Osteocyte (in vitro differentiated cells): ENCODE data around the gene DCLRE1B. TPM values are rescaled to one million over a fixed set of nuclear protein-coding genes. Genes with fewer than 3 reads are reported as not detected.

Experiments
- DNase-seq: peaks from one replicate; pipeline ENCODE4 v3.0.0; 2021; ENCODE audit warnings: mixed read lengths; ENCODE audit not compliant: unreplicated experiment; ENCODE audit errors: extremely low spot score
- H3K27ac Mint-ChIP-seq: one replicate; pipeline ENCODE4 v1.8.0; 2021; ENCODE audit warnings: mild to moderate bottlenecking, mixed read lengths; ENCODE audit not compliant: unreplicated experiment
- H3K27me3 Mint-ChIP-seq: one replicate; pipeline ENCODE4 v1.8.0; 2021; ENCODE audit warnings: mixed read lengths; ENCODE audit not compliant: unreplicated experiment
- H3K36me3 Mint-ChIP-seq: one replicate; pipeline ENCODE4 v1.8.0; 2021; ENCODE audit warnings: mixed read lengths; ENCODE audit not compliant: unreplicated experiment
- H3K4me1 Mint-ChIP-seq: one replicate; pipeline ENCODE4 v1.8.0; 2021; ENCODE audit warnings: mixed read lengths; ENCODE audit not compliant: unreplicated experiment
- H3K4me3 Mint-ChIP-seq: one replicate; pipeline ENCODE4 v1.8.0; 2021; ENCODE audit warnings: mild to moderate bottlenecking, moderate library complexity, mixed read lengths; ENCODE audit not compliant: unreplicated experiment
- H3K9me3 Mint-ChIP-seq: one replicate; pipeline ENCODE4 v1.8.0; 2021; ENCODE audit warnings: mixed read lengths; ENCODE audit not compliant: unreplicated experiment
- CTCF ChIP-seq: fragments of 200-600 bp; sonication (generic); IDR thresholded peaks from 2 replicates; pipeline ENCODE4 v1.5.0; 2021; ENCODE audit warnings: antibody characterized with exemption, mild to moderate bottlenecking, moderate library complexity
- total RNA-seq: library from RNA; stranded (reverse); gene quantifications from 2 replicates; pipeline ENCODE4 v1.2.1, GENCODE V29; 2021

DCLRE1B gene
- total RNA-seq, 1 donor from 2014 or later: 10.0 TPM

DNA sequence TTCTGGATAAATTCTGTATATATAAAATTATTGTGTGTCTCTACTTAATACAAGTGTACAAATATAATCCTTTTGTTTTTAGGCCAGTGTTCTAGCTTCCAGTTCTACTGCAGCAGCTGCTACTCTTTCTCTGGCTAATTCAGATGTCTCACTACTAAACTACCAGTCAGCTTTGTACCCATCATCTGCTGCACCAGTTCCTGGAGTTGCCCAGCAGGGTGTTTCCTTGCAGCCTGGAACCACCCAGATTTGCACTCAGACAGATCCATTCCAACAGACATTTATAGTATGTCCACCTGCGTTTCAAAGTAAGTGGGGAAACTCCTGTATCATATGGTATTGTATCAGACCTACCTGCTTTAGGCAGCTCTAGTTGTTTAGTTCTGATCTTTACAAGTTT lies 52.9 kb downstream of the DCLRE1B start:
- Mint-ChIP-seq H3K36me3 (peaks cover 49% of the 10 kb centered on the region), H3K4me1 (peaks cover 2% of the 10 kb centered on the region), H3K27ac (no peak overlapping the region), H3K4me3 (no peak overlapping the region), H3K9me3 (no peaks in the 10 kb centered on the region), H3K27me3 (no peaks in the 10 kb centered on the region)
- TF ChIP-seq CTCF: no peak
- DNase-seq: no peak

DNA sequence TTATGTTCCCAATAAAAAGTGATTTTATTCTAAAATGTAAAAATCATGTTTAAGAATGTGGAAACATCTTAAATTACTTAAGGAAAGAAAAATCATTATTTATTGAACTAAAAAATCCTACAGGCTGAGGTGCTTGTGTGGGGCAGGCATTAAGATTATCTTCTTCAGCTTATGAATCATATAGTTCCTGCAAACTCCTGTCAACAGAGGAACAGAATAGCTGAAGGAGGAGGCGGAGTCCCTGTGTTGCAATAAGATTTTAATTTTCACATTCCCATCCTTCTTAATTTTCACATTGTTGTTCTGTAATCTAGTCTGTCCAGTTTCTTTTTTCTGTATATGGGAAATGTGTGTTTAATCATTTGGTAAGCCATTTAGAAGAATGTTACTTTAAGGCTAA lies 53.6 kb downstream of the DCLRE1B start:
- DNase-seq: no peak
- H3K4me3 Mint-ChIP-seq: no peak overlapping the region
- peaks cover 2% of the 10 kb centered on the region for H3K4me1 Mint-ChIP-seq

DNA sequence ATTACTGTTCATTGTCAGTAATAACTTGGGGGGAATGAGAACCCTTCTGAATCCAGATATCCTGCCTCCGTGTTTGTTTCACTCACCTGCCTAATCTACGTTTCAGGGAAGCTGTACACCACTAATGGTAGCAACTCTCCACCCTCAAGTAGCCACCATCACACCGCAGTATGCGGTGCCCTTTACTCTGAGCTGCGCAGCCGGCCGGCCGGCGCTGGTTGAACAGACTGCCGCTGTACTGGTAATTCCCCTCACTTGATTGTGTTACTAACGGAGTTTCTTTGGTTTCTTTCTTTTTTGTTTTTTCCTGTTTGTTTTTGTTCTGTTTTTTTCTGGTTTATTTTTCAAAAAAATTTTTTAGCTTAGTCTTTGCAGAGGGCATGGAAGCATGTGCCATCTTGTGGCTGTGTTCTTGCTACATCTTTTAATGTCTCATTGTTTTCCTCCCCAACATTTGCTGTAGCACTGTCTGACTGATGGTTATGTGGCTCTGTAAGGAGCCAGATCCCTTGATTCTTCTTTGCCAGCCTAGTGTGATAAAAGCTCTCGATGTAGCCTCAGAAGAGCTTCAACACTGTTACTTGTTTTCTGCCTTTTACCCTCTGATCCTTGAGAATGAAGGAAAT lies 58.3 kb downstream of the DCLRE1B start:
- peaks cover 57% of the 10 kb centered on the region for H3K36me3 Mint-ChIP-seq
- TF ChIP-seq CTCF: no peak
- no peak for DNase-seq
- H3K27me3 Mint-ChIP-seq: no peaks in the 10 kb centered on the region
- no peak overlapping the region for H3K27ac Mint-ChIP-seq
- H3K9me3 Mint-ChIP-seq: no peaks in the 10 kb centered on the region
- H3K4me1 Mint-ChIP-seq: peaks cover 7% of the 10 kb centered on the region
- no peak overlapping the region for H3K4me3 Mint-ChIP-seq

More for the DNA sequence above, 53.6 kb downstream of the DCLRE1B start:
- H3K9me3 Mint-ChIP-seq: no peaks in the 10 kb centered on the region
- H3K27me3 Mint-ChIP-seq: no peaks in the 10 kb centered on the region
- H3K27ac Mint-ChIP-seq: no peak overlapping the region
- peaks cover 54% of the 10 kb centered on the region for H3K36me3 Mint-ChIP-seq
- TF ChIP-seq CTCF: no peak

Other genes starting within 250 kb of the DCLRE1B start
- gene PHTF1, start 145.8 kb upstream of the DCLRE1B start, total RNA-seq: 25.8 and 30.4 TPM in 2 replicates
- 15.2 and 17.0 TPM in 2 replicates for gene RSBN1, start 92.8 kb upstream of the DCLRE1B start, total RNA-seq
- not detected in 2 replicates for gene PTPN22, start 33.6 kb upstream of the DCLRE1B start, total RNA-seq
- 0.81 and 1.6 TPM in 2 replicates for gene BCL2L15, start 17.7 kb upstream of the DCLRE1B start, total RNA-seq
- 15.3 and 19.7 TPM in 2 replicates for gene AP4B1, start 527 bp upstream of the DCLRE1B start, total RNA-seq
- 61.1 and 62.5 TPM in 2 replicates for gene HIPK1, start 24.0 kb downstream of the DCLRE1B start, total RNA-seq
- 36.5 and 37.0 TPM in 2 replicates for gene OLFML3, start 74.1 kb downstream of the DCLRE1B start, total RNA-seq
- not detected in 2 replicates for gene SYT6, start 248.5 kb downstream of the DCLRE1B start, total RNA-seq